ENCODE data around the gene RNF212B. TPM values are rescaled to one million over a fixed set of nuclear protein-coding genes. Genes with fewer than 3 reads are reported as not detected.
A peak's percentile ranks its signal among the peaks of the same experiment; 100 is the strongest.

The RNF212B gene
- polyA plus RNA-seq, 5 donors: 0.65 to 1.6 (median 1.1) TPM; not detected in 1

GRCh38 chr14:23319746-23320583, 82.2 kb downstream of the RNF212B start:
- no peak for DNase-seq

- peak; percentile 99 to 100 for DNase-seq
Observed at GRCh38 chr14:23320584-23321571, 83.1 kb downstream of the RNF212B start, which contains the start of gene PABPN1. Gene PABPN1, plus strand, starts transcription at chr14:23321457. Its CDS starts 13 bp downstream, at chr14:23321470.

DNA sequence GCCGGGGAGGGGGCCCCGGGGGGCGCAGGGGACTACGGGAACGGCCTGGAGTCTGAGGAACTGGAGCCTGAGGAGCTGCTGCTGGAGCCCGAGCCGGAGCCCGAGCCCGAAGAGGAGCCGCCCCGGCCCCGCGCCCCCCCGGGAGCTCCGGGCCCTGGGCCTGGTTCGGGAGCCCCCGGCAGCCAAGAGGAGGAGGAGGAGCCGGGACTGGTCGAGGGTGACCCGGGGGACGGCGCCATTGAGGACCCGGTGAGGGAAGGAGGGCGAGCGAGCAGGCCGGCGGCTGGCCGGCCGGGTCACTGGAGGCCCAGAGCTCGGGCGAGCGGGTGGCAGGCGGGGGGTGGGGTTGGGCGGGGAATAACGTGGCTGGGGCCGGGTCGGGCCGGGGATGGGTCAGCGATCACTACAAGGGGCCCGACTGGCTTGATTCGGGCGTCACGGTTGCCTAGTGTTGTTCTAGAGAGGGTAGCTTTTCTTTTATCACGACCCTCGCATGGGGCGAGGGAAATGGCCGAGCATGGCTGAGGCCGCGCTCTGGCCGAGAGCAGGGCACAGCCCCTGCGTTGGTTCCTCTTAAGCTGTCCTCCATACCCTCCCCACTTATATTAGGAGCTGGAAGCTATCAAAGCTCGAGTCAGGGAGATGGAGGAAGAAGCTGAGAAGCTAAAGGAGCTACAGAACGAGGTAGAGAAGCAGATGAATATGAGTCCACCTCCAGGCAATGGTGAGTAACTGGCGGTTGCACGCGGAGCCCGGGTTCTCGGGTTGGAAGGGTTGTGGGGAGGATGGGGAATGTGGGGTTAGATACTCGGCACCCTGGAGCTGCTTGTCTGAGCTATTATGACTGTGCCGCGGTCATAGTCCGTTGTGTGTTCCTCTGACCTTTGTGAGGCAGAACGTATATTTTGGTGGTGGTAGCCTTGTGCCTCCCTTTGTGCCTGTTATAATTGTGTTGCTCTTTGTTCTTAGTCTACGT, 84.1 kb downstream of the RNF212B start:
- no peak for DNase-seq

Other genes with a start within 250 kb of the RNF212B start
- 10 to 100 TPM; 20.6 to 23.2 (median 21.5) TPM for gene C14orf93, start 227.8 kb upstream of the RNF212B start, polyA plus RNA-seq (ENCODE audit: insufficient read depth in 1 of 5, insufficient read length in 5 of 5, low replicate concordance in 1 of 5)
- 100 to 1,000 TPM; 155 to 205 (median 174) TPM for gene PSMB5, start 203.0 kb upstream of the RNF212B start, polyA plus RNA-seq (ENCODE audit: insufficient read depth in 1 of 5, insufficient read length in 5 of 5, low replicate concordance in 1 of 5)
- not detected for gene PSMB11, start 195.7 kb upstream of the RNF212B start, polyA plus RNA-seq (ENCODE audit: insufficient read depth in 1 of 5, insufficient read length in 5 of 5, low replicate concordance in 1 of 5)
- 10 to 100 TPM in 4 of 5 donors, 1 to 10 TPM in 1; 9.7 to 13.7 (median 12.2) TPM for gene CDH24, start 180.4 kb upstream of the RNF212B start, polyA plus RNA-seq (ENCODE audit: insufficient read depth in 1 of 5, insufficient read length in 5 of 5, low replicate concordance in 1 of 5)
- gene ACIN1, start 142.8 kb upstream of the RNF212B start, polyA plus RNA-seq (ENCODE audit: insufficient read depth in 1 of 5, insufficient read length in 5 of 5, low replicate concordance in 1 of 5): 100 to 1,000 TPM; 277 to 378 (median 335) TPM
- gene C14orf119, start 142.4 kb upstream of the RNF212B start, polyA plus RNA-seq (ENCODE audit: insufficient read depth in 1 of 5, insufficient read length in 5 of 5, low replicate concordance in 1 of 5): 10 to 100 TPM; 57.4 to 70.3 (median 64.5) TPM
- under 1 TPM in 2 of 5 donors, not detected in 3; 0.05 to 0.06 TPM for gene CIROP, start 132.9 kb upstream of the RNF212B start, polyA plus RNA-seq (ENCODE audit: insufficient read depth in 1 of 5, insufficient read length in 5 of 5, low replicate concordance in 1 of 5)
- gene CEBPE, start 118.7 kb upstream of the RNF212B start, polyA plus RNA-seq (ENCODE audit: insufficient read depth in 1 of 5, insufficient read length in 5 of 5, low replicate concordance in 1 of 5): under 1 TPM; 0.10 to 0.23 (median 0.16) TPM
- 100 to 1,000 TPM; 107 to 140 (median 126) TPM for gene SLC7A8, start 54.3 kb upstream of the RNF212B start, polyA plus RNA-seq (ENCODE audit: insufficient read depth in 1 of 5, insufficient read length in 5 of 5, low replicate concordance in 1 of 5)
- gene HOMEZ, start 48.2 kb downstream of the RNF212B start, polyA plus RNA-seq (ENCODE audit: insufficient read depth in 1 of 5, insufficient read length in 5 of 5, low replicate concordance in 1 of 5): 10 to 100 TPM; 15.2 to 19.3 (median 16.4) TPM
- gene PPP1R3E, start 64.9 kb downstream of the RNF212B start, polyA plus RNA-seq (ENCODE audit: insufficient read depth in 1 of 5, insufficient read length in 5 of 5, low replicate concordance in 1 of 5): 10 to 100 TPM; 18.4 to 24.7 (median 22.0) TPM
- gene BCL2L2, start 68.9 kb downstream of the RNF212B start, polyA plus RNA-seq (ENCODE audit: insufficient read depth in 1 of 5, insufficient read length in 5 of 5, low replicate concordance in 1 of 5): 10 to 100 TPM; 35.9 to 42.0 (median 37.3) TPM
- gene PABPN1, start 83.5 kb downstream of the RNF212B start, polyA plus RNA-seq (ENCODE audit: insufficient read depth in 1 of 5, insufficient read length in 5 of 5, low replicate concordance in 1 of 5): 100 to 1,000 TPM; 191 to 227 (median 216) TPM
- 10 to 100 TPM; 26.1 to 41.7 (median 33.6) TPM for gene SLC22A17, start 115.0 kb downstream of the RNF212B start, polyA plus RNA-seq (ENCODE audit: insufficient read depth in 1 of 5, insufficient read length in 5 of 5, low replicate concordance in 1 of 5)
- gene EFS, start 127.2 kb downstream of the RNF212B start, polyA plus RNA-seq (ENCODE audit: insufficient read depth in 1 of 5, insufficient read length in 5 of 5, low replicate concordance in 1 of 5): 10 to 100 TPM; 37.4 to 67.0 (median 49.9) TPM
- not detected for gene IL25, start 134.9 kb downstream of the RNF212B start, polyA plus RNA-seq (ENCODE audit: insufficient read depth in 1 of 5, insufficient read length in 5 of 5, low replicate concordance in 1 of 5)
- gene CMTM5, start 139.1 kb downstream of the RNF212B start, polyA plus RNA-seq (ENCODE audit: insufficient read depth in 1 of 5, insufficient read length in 5 of 5, low replicate concordance in 1 of 5): 1 to 10 TPM; 2.3 to 4.9 (median 3.9) TPM
- gene MYH6, start 170.3 kb downstream of the RNF212B start, polyA plus RNA-seq (ENCODE audit: insufficient read depth in 1 of 5, insufficient read length in 5 of 5, low replicate concordance in 1 of 5): under 1 TPM in 2 of 5 donors, not detected in 3; 0.03 to 0.18 TPM
- gene MYH7, start 197.7 kb downstream of the RNF212B start, polyA plus RNA-seq (ENCODE audit: insufficient read depth in 1 of 5, insufficient read length in 5 of 5, low replicate concordance in 1 of 5): 10 to 100 TPM in 1 of 5 donors, under 1 TPM in 4; 0.06 to 22.5 (median 0.27) TPM
- gene NGDN, start 231.8 kb downstream of the RNF212B start, polyA plus RNA-seq (ENCODE audit: insufficient read depth in 1 of 5, insufficient read length in 5 of 5, low replicate concordance in 1 of 5): 10 to 100 TPM; 60.6 to 75.5 (median 64.0) TPM